Measurements from ENCODE around the gene SYT2.
"Not testable (repeated sequence)": the region's sequence is repeated elsewhere in the genome, so short reads cannot be mapped to it uniquely, and the experiment has no call there.

The SYT2 gene

DNA sequence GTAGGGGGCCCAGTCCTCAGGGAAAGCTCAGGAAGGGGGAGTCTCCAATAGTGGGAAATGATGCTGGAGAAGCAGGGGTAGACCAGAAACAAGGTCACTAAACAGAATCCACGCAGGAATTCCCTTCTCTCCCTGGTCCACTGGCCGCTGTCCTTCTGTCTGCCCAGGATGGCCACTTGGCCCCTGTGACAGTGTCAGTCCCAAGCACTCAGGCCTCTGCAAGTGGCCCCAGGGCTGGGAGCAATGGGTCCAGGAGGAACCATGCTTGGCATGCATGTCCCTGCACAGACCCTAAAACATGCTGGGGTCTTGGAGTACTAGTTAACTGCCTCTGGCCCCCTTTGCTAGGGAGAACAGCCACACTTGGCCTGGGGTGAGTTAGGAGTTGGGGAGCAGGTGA, 90.2 kb downstream of the SYT2 start:
- DNase-seq, result not testable (repeated sequence)

DNA sequence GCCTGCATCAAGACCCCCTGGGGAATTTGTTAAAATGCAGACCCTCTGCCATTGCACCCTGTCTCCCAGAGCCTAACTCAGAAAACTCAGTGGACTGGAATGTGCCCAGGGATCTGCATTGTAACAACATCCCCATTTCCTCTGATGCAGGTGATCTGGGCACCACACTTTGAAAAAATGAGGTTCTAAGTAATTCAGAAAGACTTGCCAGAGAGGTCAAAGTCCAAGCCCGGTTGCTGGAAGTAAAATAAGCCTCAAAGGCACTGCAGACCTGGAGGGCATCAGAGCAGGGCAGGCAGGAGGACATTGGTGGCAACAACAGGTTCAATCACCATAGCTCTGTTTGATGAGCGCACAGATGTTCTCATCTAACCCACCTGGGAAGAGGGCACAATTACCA, 90.7 kb downstream of the SYT2 start:
- no peak for DNase-seq

DNA sequence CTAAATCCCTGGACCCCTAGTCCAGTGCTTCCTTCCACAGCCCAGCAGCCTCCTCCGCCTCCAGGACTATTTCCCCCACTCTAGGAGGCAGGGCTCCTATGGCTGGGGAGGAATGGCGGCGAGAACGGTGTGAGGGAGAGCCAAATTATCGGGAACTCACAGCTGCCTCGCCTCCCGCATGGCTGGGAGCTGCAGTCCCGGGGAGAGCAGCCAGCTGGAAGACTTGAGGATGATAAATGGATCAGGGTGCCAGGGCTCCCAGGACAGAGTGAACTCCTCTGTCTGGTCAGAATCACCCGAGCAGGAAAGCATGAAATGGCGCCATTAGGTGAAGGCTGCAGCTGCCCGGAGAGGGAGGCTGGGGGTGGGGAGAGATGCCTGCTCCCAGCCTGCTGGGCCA, 91.2 kb downstream of the SYT2 start:
- DNase-seq, result not testable (repeated sequence)

DNA sequence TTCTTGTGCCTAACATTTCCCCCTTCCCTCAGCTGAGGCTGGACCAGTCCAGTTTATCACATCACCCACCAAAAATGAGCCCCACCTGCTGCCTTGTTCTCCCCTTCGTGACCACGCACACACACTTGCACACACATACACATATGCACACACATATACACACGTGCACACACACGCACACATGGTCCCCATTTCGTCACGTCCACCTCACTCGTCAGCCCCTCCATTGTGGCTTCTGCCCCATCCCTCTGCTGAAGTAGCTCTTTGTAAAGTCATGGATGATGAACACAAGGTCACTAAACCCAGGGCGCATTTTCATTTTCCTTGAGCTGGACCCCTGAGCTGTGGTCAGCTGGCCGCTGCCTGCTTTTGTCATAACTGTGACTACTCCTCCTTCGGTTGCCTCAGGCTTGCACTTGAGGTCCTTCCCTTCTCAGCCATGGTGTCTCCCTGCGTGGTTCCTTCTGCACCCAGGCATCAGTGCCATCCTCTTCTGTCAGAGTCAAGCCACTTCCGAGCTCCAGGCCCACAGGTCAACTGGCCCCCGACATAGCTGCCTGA, 93.8 kb downstream of the SYT2 start:
- no peak for DNase-seq

DNA sequence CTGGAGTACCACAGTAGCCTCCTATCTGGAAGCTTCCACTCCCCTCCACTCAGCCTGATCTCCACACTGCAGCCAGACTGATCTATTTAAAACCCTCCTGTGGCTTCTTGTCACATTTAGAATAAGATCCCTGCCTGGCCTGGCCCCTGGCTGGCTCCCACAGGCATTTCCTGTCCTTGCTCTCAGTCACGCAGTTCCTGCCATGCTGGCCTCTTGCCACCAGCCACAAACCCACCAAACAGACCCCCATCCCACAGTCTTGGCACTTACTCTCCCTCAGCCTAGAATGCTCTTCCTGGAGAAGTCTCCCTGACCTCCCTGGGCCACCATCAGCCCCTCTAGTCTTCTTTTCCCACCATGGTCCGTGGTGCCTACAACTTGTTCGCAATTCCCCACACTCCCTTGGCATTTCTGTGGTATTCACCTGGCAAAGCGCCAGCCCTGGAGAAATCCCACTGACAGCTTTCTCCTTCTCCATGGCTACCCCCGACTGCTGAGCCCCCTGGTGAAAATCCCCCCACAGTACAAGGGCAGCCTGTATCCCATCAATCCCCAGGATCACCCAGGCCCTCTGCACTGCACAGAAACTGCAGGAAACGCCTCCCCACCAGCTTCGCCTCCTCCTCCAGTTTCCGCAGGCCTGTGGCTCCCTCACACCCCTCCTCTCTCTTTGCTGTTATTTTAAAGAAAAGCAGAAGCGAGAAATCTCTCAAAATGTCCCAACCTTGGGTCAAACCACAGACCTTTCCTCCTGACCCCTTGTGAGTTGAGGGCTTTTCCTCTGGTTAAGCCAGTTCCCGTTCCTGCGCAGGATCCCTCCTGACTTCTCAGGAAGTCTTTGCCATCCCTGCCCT, 94.5 kb downstream of the SYT2 start:
- no peak for DNase-seq

DNA sequence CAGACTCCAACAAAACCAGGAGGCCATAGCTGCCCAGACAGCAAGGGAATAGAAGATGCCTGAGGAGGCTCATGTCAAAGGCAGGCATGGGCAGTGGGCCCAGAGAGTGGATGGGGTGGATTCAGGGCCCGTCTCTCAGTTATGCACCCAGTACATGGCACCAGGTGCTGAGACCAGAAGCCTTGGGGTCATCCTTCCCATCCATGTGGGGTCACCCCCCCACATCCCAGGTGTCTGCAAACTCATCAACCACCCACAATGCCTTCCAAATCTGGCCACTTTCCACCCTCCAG, 95.1 kb downstream of the SYT2 start:
- not testable (repeated sequence) for DNase-seq

DNA sequence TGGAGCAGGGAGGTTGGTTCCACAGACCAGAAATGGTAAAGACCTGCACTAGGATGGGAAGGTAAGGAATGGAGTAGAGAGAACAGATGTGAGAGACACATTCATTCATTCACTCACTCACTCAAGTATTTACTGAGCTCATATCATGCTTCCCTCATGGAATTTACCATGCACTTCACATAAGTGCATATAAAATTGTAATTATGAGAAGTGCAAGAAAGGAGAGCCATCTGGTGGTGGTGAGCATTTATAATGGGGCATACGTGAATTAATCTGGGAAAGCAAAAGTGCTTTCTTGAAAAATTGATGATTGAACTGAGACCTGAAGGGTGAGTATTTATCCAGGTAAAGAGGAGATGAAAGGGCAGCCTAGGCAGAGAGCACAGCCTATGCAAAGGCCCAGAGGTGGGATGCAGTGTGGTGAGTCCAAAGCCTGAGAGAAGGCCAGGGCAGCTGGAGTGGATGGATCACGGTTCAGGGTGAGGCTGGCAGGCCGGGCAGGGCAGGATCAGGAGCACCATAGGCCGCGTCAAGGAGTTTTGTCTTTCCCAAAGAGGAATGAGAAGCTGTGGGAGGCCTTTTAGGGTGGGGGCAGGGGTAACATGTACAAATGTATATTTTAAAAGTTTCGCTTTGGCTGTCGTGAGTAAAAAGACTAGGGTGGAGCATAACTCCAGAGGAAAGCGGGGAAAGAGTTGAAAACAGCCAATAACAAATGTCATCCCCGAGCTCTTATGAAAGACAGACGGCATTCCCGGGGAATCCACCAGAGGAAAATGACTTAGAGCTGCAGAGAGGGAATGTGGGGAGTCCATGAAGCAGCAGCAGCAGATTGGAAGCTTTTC, 95.7 kb downstream of the SYT2 start:
- not testable (repeated sequence) for DNase-seq

DNA sequence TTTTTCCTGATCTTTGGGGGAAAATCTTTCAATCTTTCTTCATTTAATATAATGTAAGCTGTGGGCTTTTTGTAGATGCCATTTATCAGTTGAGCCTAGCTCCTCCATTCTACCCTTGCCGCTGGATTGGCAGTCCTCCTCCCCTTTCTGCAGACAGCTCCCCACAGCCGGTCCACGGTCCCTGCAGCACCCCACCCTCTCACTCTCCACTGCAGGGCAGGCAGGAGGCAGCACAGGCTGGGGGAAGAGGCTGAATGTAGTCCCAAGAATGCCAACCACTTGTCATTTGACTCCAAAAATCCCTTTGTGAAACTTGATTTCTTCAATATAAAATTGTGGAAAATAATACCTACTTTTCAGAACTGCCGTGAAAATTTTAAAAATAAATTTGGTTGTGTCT, 96.7 kb downstream of the SYT2 start:
- DNase-seq, result no peak

DNA sequence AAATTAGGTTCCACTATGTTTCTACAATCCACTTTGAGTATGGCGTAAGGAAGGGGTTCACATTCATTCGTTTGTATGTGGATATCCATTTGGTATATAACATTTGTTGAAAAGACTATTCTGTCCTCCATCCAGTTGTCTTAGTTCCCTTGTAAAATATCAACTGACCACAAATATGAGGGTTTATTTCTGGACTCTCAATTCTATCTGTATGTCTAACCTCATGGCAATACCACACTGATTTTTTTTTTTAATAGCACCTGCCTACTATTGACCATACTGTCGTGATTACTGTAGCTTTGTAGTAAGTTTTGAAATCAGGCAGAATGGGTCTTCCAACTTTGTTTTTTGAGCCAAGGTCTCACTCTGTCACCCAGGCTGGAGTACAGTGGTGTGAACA, 98.2 kb downstream of the SYT2 start:
- not testable (repeated sequence) for DNase-seq

DNA sequence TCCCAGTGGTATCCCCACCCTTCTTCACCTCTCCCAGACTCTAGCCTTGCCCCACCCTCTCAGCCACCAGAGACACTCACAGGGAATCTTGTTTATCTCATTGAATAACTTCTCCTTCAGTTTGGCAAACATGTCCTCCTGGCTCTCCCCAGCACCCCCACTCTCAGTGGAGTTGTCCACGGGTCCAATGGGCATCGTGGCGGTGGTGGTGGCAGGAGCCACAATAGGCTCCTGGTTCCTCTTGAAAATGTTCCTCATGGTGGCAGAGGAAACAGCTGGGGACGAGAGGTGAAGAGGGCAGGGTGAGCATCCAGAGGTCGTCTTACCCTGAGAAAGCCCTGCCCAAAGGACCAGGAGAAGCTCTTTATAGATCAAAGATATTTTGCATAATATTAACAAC, 104.7 kb downstream of the SYT2 start:
- no peak for DNase-seq

DNA sequence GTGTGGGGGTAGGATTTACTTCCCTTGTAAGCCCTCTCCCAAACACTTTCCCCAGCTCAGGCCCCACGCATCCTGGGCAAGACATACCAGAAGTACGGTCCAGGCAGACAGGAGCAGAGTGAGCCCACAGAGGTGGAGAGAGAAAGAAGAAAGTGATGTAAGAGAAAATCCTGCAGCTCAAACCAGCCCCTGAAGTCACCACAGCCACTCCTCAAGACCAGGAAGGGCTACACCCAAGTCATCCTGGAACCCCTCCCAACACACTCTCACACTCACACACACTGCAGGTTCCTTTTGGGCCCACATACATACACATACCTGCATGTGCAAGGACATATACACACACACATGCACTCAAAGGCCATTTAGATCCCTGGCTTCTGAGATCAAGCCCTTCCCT, 106.8 kb downstream of the SYT2 start:
- DNase-seq, result no peak

DNA sequence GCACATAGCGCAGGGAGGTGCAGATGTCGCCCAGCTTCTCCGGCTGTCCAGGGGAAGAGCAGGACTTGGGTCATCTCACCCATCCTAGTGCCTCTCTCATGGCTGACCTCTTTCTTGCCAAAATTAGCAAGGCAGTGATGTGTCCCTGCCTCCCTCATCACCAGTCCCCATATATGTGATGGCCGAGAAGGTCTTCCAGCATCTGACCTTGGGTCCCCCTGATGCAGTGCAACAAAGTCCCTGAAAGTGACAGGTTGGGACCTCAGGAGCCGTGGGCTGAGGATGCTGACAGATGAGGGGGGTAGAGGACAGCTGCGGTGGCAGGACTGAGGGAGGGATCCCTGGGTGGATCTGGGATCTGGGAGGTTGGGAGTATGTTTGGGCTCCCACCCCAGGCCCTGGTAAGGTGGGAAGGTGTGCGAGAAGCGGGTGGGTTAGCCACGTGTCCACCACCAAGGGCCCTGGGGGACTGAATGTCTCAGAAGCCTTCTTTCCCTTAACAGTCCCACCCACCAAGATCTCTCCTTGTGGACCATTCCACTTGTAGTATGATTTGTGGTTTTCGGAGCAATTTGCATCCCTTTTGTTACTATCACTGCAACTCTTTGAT, 109.7 kb downstream of the SYT2 start:
- DNase-seq, result no peak

DNA sequence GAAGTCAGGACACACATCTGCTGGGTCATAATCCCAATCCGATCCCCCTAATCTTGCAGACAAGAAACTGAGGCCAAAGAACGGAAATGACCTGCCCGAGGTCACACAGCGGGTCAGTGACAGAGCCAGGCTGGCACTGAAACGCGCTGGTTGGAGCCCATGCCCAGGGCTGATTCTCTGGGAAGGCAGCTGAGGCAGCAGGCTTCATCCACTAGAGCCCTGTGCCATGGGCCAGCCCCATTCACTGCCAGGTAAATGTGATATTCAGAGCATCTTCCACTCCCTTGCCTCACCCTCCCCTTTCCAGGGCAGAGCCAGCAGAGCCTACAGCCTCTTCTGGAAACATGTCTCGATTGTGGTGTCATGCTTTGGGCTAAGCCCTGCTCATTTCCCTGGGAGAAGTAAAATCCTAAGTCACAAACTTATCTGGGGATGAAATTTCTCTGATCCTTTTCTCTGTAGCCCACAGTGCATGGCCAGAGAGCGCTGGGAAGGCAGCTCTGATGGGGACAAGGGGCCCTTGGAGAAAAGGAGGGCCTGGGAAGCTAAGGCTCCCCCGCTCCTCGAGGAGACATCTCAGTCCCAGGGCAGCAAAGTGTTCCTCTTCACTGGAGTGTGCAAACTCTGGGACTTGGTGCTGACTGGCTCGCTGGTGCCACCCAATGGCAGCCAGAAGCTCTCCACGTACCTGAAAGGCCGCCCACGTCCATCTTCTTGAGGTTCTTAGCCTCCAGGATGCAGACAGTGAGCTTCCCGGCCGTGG, 110.4 kb downstream of the SYT2 start:
- peak; percentile 42 for DNase-seq

DNA sequence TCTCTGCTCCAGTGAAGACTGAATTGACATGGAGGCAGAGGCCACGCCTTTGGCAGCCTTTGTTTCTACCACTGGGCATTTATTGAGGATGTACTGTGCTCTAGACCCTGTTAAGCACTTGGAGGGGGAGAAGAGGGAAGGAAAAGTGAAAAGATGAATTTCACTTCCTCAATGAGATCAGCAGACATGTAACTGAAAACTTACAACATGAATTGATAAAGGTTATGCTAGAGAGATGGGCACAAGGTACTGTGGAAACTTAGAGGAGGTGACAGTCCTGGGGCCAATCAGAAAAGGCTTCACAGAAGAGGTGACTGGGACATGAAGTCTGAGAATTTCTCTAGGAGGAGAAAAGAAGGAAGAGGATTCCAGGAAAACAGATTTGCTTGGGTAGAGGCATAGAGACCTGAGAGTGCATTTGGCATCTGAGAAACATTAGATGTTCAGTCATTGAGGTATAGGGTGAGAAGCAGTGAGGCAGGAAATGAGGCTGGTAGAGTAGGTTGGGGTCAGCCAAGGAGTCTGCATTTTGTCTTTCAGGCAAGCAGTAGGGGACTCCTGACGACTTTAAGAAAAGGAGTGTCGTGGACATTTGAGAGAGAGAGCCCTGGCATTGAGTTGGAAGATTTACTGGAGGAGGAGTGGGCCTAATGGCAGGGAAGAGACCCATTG, 113.0 kb downstream of the SYT2 start:
- no peak for DNase-seq

DNA sequence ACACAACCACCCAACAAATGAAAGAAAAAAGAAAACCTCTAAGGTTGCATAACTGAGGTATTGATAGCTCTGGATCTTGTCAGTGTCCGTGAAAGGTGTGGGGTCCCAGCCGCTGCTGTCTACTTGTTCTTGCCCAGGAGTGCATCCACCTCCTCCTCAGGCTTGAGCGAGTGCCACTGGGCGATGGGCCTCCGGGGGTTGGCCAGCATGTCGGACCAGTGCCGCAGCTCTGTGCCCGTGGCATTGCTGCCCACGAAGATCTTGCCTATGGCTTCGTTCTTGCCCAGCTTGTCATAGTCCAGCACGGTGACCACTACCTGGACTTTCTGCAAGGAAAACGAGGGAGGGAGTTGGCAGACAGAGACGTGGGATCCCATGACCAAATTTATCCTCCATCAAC, 113.6 kb downstream of the SYT2 start:
- DNase-seq, result no peak

DNA sequence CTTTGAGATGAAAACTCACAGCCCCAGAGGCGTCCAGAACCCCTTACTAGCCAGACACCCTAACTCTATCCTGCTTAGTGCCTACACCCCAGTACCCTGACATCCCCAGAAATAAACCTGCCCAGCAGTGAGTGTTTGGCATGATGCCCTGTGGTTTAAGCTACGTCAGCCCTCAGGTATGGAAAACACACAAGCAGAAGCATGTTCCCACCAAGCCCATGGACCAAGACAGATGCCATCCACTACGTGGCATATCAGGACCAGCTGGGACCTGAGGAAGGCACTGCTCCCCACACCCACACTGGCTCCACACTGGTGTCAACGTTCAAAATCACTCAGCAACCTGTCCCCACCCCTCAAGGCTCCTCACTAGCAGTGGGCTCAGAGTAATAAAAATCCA, 116.4 kb downstream of the SYT2 start:
- DNase-seq, result no peak

DNA sequence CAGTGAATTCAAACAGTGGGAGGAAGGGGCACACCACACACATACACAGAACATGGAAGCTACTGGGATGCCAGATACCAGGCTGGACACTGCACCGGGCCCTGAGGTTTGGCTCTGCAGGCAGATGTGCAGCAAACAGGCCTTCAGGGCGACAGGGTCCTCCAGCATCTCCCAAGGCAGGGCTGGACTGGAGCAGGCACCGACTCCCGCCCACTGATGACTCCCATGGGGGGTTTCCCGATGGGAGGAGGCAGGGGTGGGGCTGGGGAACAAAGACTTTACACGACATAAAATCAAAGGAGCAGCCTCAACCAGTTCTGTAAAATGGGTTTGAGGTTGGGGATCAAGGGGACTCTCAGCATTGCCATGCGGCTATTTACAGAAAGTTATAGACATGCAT, 118.1 kb downstream of the SYT2 start:
- DNase-seq, result no peak

DNA sequence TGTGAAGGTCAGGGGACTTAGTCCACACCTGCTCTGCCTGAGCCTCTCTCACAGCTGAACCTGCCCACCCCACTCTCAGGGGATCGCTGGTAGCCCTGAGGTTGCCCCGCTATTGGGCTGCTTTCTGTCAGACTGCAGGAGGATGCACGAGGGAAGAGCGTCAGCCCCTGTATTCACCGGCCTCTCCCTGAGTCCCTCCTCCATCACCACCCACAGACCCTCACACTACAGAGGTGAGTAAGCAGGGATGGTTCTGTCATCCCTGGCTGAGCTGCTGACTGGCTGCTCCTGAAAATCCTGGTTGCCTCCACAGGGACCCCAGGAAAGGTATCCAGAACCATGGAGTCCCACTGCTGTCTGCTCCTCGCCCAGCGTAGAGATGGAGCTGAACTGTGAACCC, 118.7 kb downstream of the SYT2 start:
- no peak for DNase-seq

DNA sequence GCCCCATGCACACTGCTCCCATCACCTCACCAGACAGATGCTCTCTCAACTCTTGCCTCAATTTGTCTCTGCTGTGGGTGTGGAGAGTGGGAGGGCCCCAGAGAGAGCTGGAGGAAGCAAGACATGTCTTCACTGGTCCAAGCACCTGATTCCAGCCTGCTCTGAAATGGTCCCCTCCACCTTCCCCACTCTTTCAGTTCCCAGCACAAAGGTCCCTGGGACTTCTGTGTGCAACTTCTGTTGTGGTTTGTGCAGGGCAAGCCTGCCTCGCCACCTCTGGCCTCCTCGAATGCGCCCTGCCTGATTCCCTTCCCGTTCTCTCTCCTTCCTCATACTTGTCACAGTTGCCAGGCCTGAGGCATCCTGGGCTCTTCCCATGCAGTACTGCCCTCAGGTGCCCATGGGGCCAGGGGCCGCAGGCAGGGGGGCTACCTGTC, 119.3 kb downstream of the SYT2 start:
- DNase-seq, result no peak

DNA sequence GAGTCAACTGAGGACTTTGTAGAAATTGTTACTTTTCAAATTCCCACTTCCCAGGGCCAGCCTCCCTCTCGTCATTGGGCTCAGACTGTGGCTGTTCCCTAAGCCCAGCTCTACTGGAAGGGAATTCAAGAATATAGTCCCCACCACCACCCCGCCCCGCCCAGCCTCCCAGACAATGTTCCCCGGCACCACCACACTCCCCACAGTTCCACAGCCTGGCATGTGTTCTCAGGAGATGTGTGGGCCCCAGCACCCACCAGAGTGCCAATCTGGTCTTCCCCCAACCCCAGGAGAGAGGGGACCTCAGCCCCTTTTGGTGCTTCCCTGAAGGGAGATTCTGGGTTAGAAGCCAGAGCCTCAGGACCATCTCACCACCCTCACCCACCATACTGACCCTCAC, 120.1 kb downstream of the SYT2 start:
- DNase-seq, result no peak

DNA sequence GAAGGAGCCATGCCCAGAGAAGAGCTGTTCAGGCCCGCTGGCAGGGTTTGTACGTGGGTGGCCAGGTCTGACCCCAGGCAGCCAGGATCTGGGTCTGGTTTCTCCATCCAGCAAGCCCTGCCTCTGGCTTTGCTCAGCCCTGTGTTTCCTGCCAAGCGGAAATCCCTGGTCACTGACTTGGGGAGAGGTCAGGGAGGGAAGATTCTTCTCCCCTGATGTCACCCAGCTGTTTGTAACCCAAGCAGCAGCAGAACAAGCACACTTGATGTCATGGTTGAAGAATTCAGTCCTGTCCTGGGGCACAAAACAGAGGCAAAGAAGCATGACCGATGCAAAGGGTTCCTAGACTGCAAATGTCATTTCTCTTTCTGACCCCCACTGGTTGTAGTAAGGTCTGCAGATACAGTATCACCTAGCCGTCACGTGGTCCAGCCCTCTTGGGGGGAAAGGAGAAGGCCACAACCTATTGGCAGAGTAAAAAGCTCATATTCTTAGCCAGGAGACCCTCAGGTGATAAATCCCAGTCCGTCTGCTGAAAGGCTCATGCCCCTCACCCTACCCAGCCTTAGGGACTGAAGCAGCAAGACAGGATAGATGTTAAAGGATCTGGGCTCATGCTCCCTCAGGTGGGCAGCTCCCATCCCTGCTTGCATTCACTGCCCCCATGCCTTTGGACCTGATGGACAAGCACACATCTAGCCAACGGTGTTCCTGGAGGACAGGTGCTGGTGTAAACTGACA, 120.9 kb downstream of the SYT2 start:
- no peak for DNase-seq
